Gastroesophageal sphincter (tissue), 3 donors: Measurements from ENCODE around the gene ASTE1.

Experiments used
- CTCF ChIP-seq, 4 experiments: fragments of 200-600 bp in 2 of 4; fragments of 450-650 bp in 2 of 4; sonication (generic) in 1 of 4; IDR thresholded peaks; one replicate each; pipeline ENCODE4 v1.5.1; 2017 to 2019; ENCODE audit warnings: antibody characterized with exemption in 4 of 4, mild to moderate bottlenecking in 2 of 4, moderate library complexity in 2 of 4
- EP300 ChIP-seq: sonication (generic); formaldehyde crosslinking; IDR thresholded peaks from one replicate; pipeline ENCODE4 v1.6.1; 2017; ENCODE audit warnings: antibody characterized with exemption, mild to moderate bottlenecking
- POLR2A ChIP-seq, 2 donors: fragments of 450-650 bp; IDR thresholded peaks; one replicate each; pipeline ENCODE4 v1.6.1; 2017; ENCODE audit warnings: antibody characterized with exemption in 2 of 2, mild to moderate bottlenecking in 2 of 2, moderate library complexity in 1 of 2
- POLR2AphosphoS5 ChIP-seq: sonication (generic); formaldehyde crosslinking; IDR thresholded peaks from one replicate; pipeline ENCODE4 v1.6.1; 2017; ENCODE audit warnings: antibody characterized with exemption

- no peak for TF ChIP-seq EP300
- TF ChIP-seq CTCF (IDR thresholded peaks at IDR 0.05): no peak
- TF ChIP-seq POLR2A (IDR thresholded peaks at IDR 0.05): no peak
- no peak for TF ChIP-seq POLR2AphosphoS5
Observed at GRCh38 chr3:131050001-131050400, 23.4 kb upstream of the ASTE1 start.
